Measurements from ENCODE around the gene CLIC3. TPM values are rescaled to one million over a fixed set of nuclear protein-coding genes. Genes with fewer than 3 reads are reported as not detected.

The CLIC3 gene
- total RNA-seq, 6 experiments from 2014 or later, result 0.37 to 0.51 TPM; not detected in 4

DNA sequence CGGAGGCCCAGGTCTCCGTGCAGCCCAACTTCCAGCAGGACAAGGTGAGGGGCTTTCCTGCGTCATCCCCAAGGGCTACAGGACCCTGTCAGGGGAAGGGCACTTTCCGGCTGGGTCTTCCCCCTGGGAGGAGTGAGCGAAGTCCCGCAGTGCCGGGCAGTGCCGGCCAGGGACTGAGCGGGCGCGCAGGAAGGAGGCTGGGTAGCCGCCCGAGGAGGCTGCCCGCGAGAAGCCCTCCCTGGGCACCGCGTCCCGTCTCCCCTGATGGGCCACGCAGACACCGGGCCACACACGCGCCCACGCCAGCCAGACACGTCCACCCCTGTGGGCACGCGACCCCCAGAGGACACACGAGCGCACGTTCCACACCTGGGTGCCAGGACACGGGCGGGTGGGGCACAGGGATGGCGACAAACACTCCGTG, 18.7 kb downstream of the CLIC3 start:
- DNase-seq (no peak), ATAC-seq (no peak)
- Histone ChIP-seq H3K4me1 (no peaks in the 10 kb centered on the region), H3K27ac (no peak overlapping the region), H3K27me3 (no peaks in the 10 kb centered on the region), H3K36me3 (no peaks in the 10 kb centered on the region), H3K9me3 (no peaks in the 10 kb centered on the region), H3K4me3 (peak overlapping the region; percentile 16 to 29 (median 21))
- no peak for TF ChIP-seq CTCF (IDR thresholded peaks at IDR 0.05)
- TF ChIP-seq POLR2A (IDR thresholded peaks at IDR 0.05), result no peak
- intact Hi-C loops (cut with DNase I), result no loop called here
- no CpG with 5 or more reads among the region's 33 CpGs for WGBS (ENCODE audit: insufficient coverage, low coverage, low lambda C conversion rate, missing lambda C conversion rate)

DNA sequence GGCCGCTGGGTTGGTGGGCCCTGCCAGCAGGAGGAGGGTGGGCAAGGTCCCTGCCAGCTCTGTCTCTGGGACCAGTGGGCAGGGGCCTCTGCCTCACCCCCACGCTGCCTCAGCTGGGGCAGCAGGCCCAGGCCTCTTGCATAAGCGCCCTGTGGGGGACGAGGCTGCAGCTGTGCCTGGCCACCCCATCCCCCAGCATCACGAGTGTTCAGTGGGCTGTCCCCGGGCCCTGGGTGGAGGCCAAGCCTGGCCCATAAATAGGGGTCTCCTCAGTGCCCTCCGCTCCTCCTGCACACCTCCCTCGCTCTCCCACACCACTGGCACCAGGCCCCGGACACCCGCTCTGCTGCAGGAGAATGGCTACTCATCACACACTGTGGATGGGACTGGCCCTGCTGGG, 19.1 kb downstream of the CLIC3 start, which contains the start of gene PTGDS:
TSS of gene PTGDS (plus strand) at position 282 of the 400 bp plus-strand sequence. CDS start at position 357, 75 bp downstream.
- no CpG with 5 or more reads among the region's 10 CpGs for WGBS (ENCODE audit: insufficient coverage, low coverage, low lambda C conversion rate, missing lambda C conversion rate)
- no peak for DNase-seq
- no peak for ATAC-seq
- intact Hi-C loops (cut with DNase I), result no loop called here
- Histone ChIP-seq H3K27me3 (no peaks in the 10 kb centered on the region), H3K9me3 (no peaks in the 10 kb centered on the region), H3K4me3 (peak within 1 kb of the TSS; percentile 16 to 29 (median 21)), H3K27ac (no peak within 1 kb of the TSS), H3K4me1 (no peaks in the 10 kb centered on the region), H3K36me3 (no peaks in the 10 kb centered on the region)
- no peak for TF ChIP-seq CTCF (IDR thresholded peaks at IDR 0.05)
- TF ChIP-seq POLR2A (IDR thresholded peaks at IDR 0.05), result no peak

DNA sequence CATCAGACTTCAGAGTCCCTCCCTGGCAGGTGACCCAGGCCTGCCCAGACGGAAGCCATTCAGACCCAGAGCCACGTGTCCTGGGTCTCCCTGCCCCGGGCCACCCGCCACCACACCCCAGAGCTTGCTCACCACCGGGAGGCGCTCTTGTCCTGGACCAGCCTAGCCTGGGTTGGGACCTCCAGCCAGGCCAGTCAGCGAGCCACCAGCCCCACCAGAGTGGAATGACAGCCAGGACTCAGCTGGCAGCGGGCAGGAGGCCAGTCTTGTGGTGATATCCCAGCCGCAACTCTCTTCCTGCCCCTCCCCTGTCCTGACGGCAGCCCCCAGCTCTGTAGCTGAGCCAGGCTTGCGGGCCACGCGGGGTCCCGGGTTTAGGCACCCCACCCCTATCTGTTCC, 20.7 kb downstream of the CLIC3 start:
- Histone ChIP-seq H3K36me3 (no peaks in the 10 kb centered on the region), H3K27ac (no peak overlapping the region), H3K9me3 (no peaks in the 10 kb centered on the region), H3K4me1 (no peaks in the 10 kb centered on the region), H3K4me3 (no peak overlapping the region), H3K27me3 (no peaks in the 10 kb centered on the region)
- WGBS (ENCODE audit: insufficient coverage, low coverage, low lambda C conversion rate, missing lambda C conversion rate), result 60% methylated on average over 1 of the region's 14 CpGs
- ATAC-seq, result peak in 2 of 4 donors; percentile 6 to 13
- TF ChIP-seq CTCF (IDR thresholded peaks at IDR 0.05) (no peak), POLR2A (IDR thresholded peaks at IDR 0.05) (no peak)
- DNase-seq, result no peak
- intact Hi-C loops (cut with DNase I), result no loop called here

DNA sequence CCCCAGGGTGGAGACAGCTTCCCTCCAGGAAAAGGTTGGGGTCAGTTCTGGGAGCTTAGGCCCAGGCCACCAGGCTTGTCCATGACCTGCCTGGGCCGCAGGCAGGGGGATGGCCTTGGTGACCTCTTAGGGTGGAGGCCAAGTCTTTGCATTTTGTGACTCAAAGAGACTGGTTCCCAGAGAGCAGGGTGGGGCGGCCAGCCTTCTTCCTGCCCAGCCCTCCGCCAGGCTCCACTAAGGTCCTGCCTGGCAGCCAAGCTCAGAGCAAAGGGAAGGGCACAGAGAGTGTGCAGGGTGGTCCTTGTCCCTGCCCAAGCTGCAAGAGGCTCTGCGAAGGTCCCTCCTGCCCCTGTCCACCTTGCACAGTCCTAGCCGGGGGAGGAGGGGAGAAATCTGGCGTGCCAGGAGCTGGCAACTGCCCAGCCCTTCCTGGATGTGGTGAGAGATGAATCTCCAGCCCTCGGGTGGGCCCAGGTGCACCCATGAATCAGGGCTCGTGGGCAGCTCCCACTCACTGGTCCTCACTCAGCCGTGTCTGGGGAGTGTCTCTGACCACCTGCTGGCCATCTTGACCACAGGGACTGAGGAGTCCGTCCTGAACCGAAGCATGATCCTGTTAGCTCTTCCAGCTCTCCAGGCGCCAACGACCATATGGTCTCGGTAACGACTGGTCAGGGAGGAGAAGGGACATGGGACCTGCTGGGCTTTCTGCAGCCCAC, 21.4 kb downstream of the CLIC3 start:
- H3K4me3 ChIP-seq, result no peak overlapping the region
- no peak for ATAC-seq
- no peaks in the 10 kb centered on the region for H3K4me1 ChIP-seq

More for the DNA sequence above, 21.4 kb downstream of the CLIC3 start:
- intact Hi-C loops (cut with DNase I), result no loop called here
- Histone ChIP-seq H3K27ac (no peak overlapping the region), H3K27me3 (no peaks in the 10 kb centered on the region), H3K36me3 (no peaks in the 10 kb centered on the region), H3K9me3 (no peaks in the 10 kb centered on the region)
- DNase-seq, result no peak
- WGBS (ENCODE audit: insufficient coverage, low coverage, low lambda C conversion rate, missing lambda C conversion rate), result 60% methylated on average over 1 of the region's 15 CpGs
- TF ChIP-seq CTCF (IDR thresholded peaks at IDR 0.05) (no peak), POLR2A (IDR thresholded peaks at IDR 0.05) (no peak)
